WTC11 (cell line): ENCODE data around the gene BNC2. TPM values are rescaled to one million over a fixed set of nuclear protein-coding genes. Genes with fewer than 3 reads are reported as not detected.

Experiments used
- ATAC-seq: fragments of 200-7000 bp; cut with Tn5 transposase; 2 replicates; pipeline ENCODE4 v1.10.0; 2021; ENCODE audit warnings: mild to moderate bottlenecking, moderate library complexity
- CTCF ChIA-PET: fragments of 300-600 bp; sonication (Branson Sonifier 250); formaldehyde crosslinking; loops from one replicate; lab custom pipeline; 2021; ENCODE audit warnings: antibody characterized with exemption; lab: Charles Lee
- POLR2A ChIA-PET: fragments of 350-600 bp; sonication (Branson Sonifier 250); formaldehyde crosslinking; loops from one replicate; lab custom pipeline; 2021; ENCODE audit warnings: antibody characterized with exemption; lab: Charles Lee
- DNase-seq: peaks from one replicate; pipeline ENCODE4 v3.0.0; 2021; ENCODE audit warnings: low spot score
- H3K27ac Mint-ChIP-seq: 2 replicates; pipeline ENCODE4 v1.8.0; 2021; ENCODE audit warnings: mixed read lengths
- H3K27me3 Mint-ChIP-seq: 2 replicates; pipeline ENCODE4 v1.8.0; 2021; ENCODE audit warnings: low read depth, mild to moderate bottlenecking, moderate library complexity, mixed read lengths
- H3K36me3 Mint-ChIP-seq: 2 replicates; pipeline ENCODE4 v1.8.0; 2021; ENCODE audit warnings: mixed read lengths
- H3K4me1 Mint-ChIP-seq: 2 replicates; pipeline ENCODE4 v1.8.0; 2022; ENCODE audit warnings: mixed read lengths
- H3K4me3 Mint-ChIP-seq: 2 replicates; pipeline ENCODE4 v1.8.0; 2021; ENCODE audit warnings: mild to moderate bottlenecking, moderate library complexity, mixed read lengths
- H3K9me3 Mint-ChIP-seq: 2 replicates; pipeline ENCODE4 v1.8.0; 2021; ENCODE audit warnings: mixed read lengths
- CBFB ChIP-seq: sonication (generic); formaldehyde crosslinking; IDR thresholded peaks from 2 replicates; pipeline ENCODE4 v1.8.1; 2022; ENCODE audit warnings: mild to moderate bottlenecking, low read depth, missing genetic modification reagents
- CREM ChIP-seq: sonication (generic); formaldehyde crosslinking; IDR thresholded peaks from 2 replicates; pipeline ENCODE4 v1.8.1; 2022; ENCODE audit warnings: mild to moderate bottlenecking, missing genetic modification reagents, moderate library complexity
- E2F1 ChIP-seq: sonication (generic); formaldehyde crosslinking; IDR thresholded peaks from 2 replicates; pipeline ENCODE4 v1.8.0; 2022; ENCODE audit warnings: mild to moderate bottlenecking, missing genetic modification reagents
- EMX1 ChIP-seq: fragments of 250-450 bp; sonication (Bioruptor Pico); IDR thresholded peaks from 2 replicates; pipeline ENCODE4 v1.8.0; 2021; ENCODE audit warnings: mild to moderate bottlenecking
- FOXK1 ChIP-seq: sonication (generic); formaldehyde crosslinking; IDR thresholded peaks from 2 replicates; pipeline ENCODE4 v1.8.0; 2022; ENCODE audit warnings: mild to moderate bottlenecking, moderate library complexity, missing genetic modification reagents
- GABPB1 ChIP-seq: sonication (generic); formaldehyde crosslinking; IDR thresholded peaks from 2 replicates; pipeline ENCODE4 v1.8.1; 2023; ENCODE audit warnings: mild to moderate bottlenecking, missing genetic modification reagents
- GRHL2 ChIP-seq: fragments of 250-450 bp; sonication (Bioruptor Pico); IDR thresholded peaks from 2 replicates; pipeline ENCODE4 v1.8.0; 2022; ENCODE audit warnings: mild to moderate bottlenecking, moderate library complexity; ENCODE audit not compliant: insufficient replicate concordance, severe bottlenecking
- MYBL2 ChIP-seq: sonication (generic); formaldehyde crosslinking; IDR thresholded peaks from 2 replicates; pipeline ENCODE4 v1.8.1; 2023; ENCODE audit warnings: mild to moderate bottlenecking, moderate library complexity, missing genetic modification reagents
- TEAD4 ChIP-seq: sonication (generic); formaldehyde crosslinking; IDR thresholded peaks from 2 replicates; pipeline ENCODE4 v1.8.0; 2022; ENCODE audit warnings: mild to moderate bottlenecking, missing genetic modification reagents
- USF2 ChIP-seq: sonication (generic); formaldehyde crosslinking; IDR thresholded peaks from 2 replicates; pipeline ENCODE4 v1.8.1; 2023; ENCODE audit warnings: mild to moderate bottlenecking, missing genetic modification reagents, moderate library complexity
- ZBTB43 ChIP-seq: sonication (generic); formaldehyde crosslinking; IDR thresholded peaks from 2 replicates; pipeline ENCODE4 v1.8.1; 2023; ENCODE audit warnings: mild to moderate bottlenecking, missing genetic modification reagents
- ZNF219 ChIP-seq: sonication (generic); formaldehyde crosslinking; IDR thresholded peaks from 2 replicates; pipeline ENCODE4 v1.8.0; 2023; ENCODE audit warnings: missing genetic modification reagents, mild to moderate bottlenecking, borderline replicate concordance
- ZNF263 ChIP-seq: sonication (generic); formaldehyde crosslinking; IDR thresholded peaks from 2 replicates; pipeline ENCODE4 v1.8.1; 2022; ENCODE audit warnings: low read depth, mild to moderate bottlenecking, moderate library complexity, missing genetic modification reagents
- ZNF423 ChIP-seq: fragments of 250-450 bp; sonication (Bioruptor Pico); IDR thresholded peaks from 2 replicates; pipeline ENCODE4 v2.1.2; 2022; ENCODE audit warnings: mild to moderate bottlenecking, moderate library complexity
- ZNF532 ChIP-seq: fragments of 250-450 bp; sonication (Bioruptor Pico); IDR thresholded peaks from 2 replicates; pipeline ENCODE4 v1.9.0; 2021; ENCODE audit warnings: mild to moderate bottlenecking, borderline replicate concordance
- total RNA-seq: library from RNA; stranded (reverse); gene quantifications from 3 replicates; pipeline ENCODE4 v1.2.3, GENCODE V29; 2021
- TF ChIP-seq, protein P1 (sequence below): sonication (generic); formaldehyde crosslinking; IDR thresholded peaks from 2 replicates; pipeline ENCODE4 v1.8.1; 2022; ENCODE audit warnings: low read depth, missing genetic modification reagents, borderline replicate concordance
- TF ChIP-seq, protein P2 (sequence below): sonication (generic); formaldehyde crosslinking; IDR thresholded peaks from 2 replicates; pipeline ENCODE4 v1.8.0; 2023; ENCODE audit warnings: missing genetic modification reagents, mild to moderate bottlenecking, borderline replicate concordance
- TF ChIP-seq, protein P3 (sequence below): sonication (generic); formaldehyde crosslinking; IDR thresholded peaks from 2 replicates; pipeline ENCODE4 v1.8.1; 2022; ENCODE audit warnings: missing genetic modification reagents, borderline replicate concordance

The BNC2 gene
- total RNA-seq, 1 experiment from 2014 or later = 33.3 TPM

GRCh38 chr9:16553869-16554540 is 316.5 kb downstream of the BNC2 start:
- Mint-ChIP-seq H3K4me1 (peaks cover 20% of the 10 kb centered on the region), H3K27me3 (no peaks in the 10 kb centered on the region), H3K27ac (no peak overlapping the region), H3K36me3 (peaks cover 5% of the 10 kb centered on the region; the same call in 1 of the 2 replicates), H3K9me3 (no peaks in the 10 kb centered on the region), H3K4me3 (no peak overlapping the region)
- DNase-seq (no peak), ATAC-seq (no peak)
- no peak for TF ChIP-seq ZNF219 (CRISPR knock-in tag)
- no peak for TF ChIP-seq GRHL2 (CRISPR knock-in tag)
- TF ChIP-seq, protein P1, sequence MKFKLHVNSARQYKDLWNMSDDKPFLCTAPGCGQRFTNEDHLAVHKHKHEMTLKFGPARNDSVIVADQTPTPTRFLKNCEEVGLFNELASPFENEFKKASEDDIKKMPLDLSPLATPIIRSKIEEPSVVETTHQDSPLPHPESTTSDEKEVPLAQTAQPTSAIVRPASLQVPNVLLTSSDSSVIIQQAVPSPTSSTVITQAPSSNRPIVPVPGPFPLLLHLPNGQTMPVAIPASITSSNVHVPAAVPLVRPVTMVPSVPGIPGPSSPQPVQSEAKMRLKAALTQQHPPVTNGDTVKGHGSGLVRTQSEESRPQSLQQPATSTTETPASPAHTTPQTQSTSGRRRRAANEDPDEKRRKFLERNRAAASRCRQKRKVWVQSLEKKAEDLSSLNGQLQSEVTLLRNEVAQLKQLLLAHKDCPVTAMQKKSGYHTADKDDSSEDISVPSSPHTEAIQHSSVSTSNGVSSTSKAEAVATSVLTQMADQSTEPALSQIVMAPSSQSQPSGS (CRISPR knock-in tag) = no peak
- CTCF ChIA-PET = no interaction called here
- POLR2A ChIA-PET = no interaction called here

GRCh38 chr9:16552252-16552651 is 318.2 kb downstream of the BNC2 start:
- peaks cover 5% of the 10 kb centered on the region; the same call in 1 of the 2 replicates for H3K36me3 Mint-ChIP-seq
- no peaks in the 10 kb centered on the region for H3K27me3 Mint-ChIP-seq
- POLR2A ChIA-PET = no interaction called here
- no peak for ATAC-seq
- H3K4me3 Mint-ChIP-seq = no peak overlapping the region
- CTCF ChIA-PET = no interaction called here
- H3K4me1 Mint-ChIP-seq = peaks cover 23% of the 10 kb centered on the region
- no peak overlapping the region for H3K27ac Mint-ChIP-seq
- no peak for DNase-seq
- no peaks in the 10 kb centered on the region for H3K9me3 Mint-ChIP-seq
- no peak for TF ChIP-seq USF2 (CRISPR knock-in tag)
- TF ChIP-seq CBFB (CRISPR knock-in tag) = no peak
- no peak for TF ChIP-seq ZBTB43 (CRISPR knock-in tag)
- TF ChIP-seq, protein P2, sequence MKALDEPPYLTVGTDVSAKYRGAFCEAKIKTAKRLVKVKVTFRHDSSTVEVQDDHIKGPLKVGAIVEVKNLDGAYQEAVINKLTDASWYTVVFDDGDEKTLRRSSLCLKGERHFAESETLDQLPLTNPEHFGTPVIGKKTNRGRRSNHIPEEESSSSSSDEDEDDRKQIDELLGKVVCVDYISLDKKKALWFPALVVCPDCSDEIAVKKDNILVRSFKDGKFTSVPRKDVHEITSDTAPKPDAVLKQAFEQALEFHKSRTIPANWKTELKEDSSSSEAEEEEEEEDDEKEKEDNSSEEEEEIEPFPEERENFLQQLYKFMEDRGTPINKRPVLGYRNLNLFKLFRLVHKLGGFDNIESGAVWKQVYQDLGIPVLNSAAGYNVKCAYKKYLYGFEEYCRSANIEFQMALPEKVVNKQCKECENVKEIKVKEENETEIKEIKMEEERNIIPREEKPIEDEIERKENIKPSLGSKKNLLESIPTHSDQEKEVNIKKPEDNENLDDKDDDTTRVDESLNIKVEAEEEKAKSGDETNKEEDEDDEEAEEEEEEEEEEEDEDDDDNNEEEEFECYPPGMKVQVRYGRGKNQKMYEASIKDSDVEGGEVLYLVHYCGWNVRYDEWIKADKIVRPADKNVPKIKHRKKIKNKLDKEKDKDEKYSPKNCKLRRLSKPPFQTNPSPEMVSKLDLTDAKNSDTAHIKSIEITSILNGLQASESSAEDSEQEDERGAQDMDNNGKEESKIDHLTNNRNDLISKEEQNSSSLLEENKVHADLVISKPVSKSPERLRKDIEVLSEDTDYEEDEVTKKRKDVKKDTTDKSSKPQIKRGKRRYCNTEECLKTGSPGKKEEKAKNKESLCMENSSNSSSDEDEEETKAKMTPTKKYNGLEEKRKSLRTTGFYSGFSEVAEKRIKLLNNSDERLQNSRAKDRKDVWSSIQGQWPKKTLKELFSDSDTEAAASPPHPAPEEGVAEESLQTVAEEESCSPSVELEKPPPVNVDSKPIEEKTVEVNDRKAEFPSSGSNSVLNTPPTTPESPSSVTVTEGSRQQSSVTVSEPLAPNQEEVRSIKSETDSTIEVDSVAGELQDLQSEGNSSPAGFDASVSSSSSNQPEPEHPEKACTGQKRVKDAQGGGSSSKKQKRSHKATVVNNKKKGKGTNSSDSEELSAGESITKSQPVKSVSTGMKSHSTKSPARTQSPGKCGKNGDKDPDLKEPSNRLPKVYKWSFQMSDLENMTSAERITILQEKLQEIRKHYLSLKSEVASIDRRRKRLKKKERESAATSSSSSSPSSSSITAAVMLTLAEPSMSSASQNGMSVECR (CRISPR knock-in tag) = no peak
- TF ChIP-seq ZNF423 (CRISPR knock-in tag) = no peak
- TF ChIP-seq GABPB1 (CRISPR knock-in tag) = no peak
- TF ChIP-seq TEAD4 (CRISPR knock-in tag) = no peak
- no peak for TF ChIP-seq E2F1 (CRISPR knock-in tag)
- TF ChIP-seq, protein P3, sequence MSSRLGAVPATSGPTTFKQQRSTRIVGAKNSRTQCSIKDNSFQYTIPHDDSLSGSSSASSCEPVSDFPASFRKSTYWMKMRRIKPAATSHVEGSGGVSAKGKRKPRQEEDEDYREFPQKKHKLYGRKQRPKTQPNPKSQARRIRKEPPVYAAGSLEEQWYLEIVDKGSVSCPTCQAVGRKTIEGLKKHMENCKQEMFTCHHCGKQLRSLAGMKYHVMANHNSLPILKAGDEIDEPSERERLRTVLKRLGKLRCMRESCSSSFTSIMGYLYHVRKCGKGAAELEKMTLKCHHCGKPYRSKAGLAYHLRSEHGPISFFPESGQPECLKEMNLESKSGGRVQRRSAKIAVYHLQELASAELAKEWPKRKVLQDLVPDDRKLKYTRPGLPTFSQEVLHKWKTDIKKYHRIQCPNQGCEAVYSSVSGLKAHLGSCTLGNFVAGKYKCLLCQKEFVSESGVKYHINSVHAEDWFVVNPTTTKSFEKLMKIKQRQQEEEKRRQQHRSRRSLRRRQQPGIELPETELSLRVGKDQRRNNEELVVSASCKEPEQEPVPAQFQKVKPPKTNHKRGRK (CRISPR knock-in tag) = no peak
- no peak for TF ChIP-seq FOXK1 (CRISPR knock-in tag)
- TF ChIP-seq ZNF532 (CRISPR knock-in tag) = no peak
- no peak for TF ChIP-seq ZNF263 (CRISPR knock-in tag)
- TF ChIP-seq EMX1 (CRISPR knock-in tag) = no peak
- TF ChIP-seq MYBL2 (CRISPR knock-in tag) = no peak
- TF ChIP-seq CREM (CRISPR knock-in tag) = no peak
